Epithelial cell of umbilical artery (primary cell): Measurements from ENCODE around the gene HMGB4. TPM values are rescaled to one million over a fixed set of nuclear protein-coding genes. Genes with fewer than 3 reads are reported as not detected.

Experiments
- total RNA-seq: library from RNA; depleted of rRNA; stranded (reverse); fragments of >200 nt; gene quantifications from 2 replicates; pipeline ENCODE4 v1.2.3, GENCODE V29; 2014

HMGB4 gene
- total RNA-seq, result not detected in 2 replicates

GRCh38 chr1:33863779-33864178 lies at the start of gene HMGB4:
Gene HMGB4, plus strand, starts transcription at chr1:33864079. Its CDS starts 113 bp downstream, at chr1:33864192.

